Measurements from ENCODE around the gene CYP46A1.

GRCh38 chr14:99748529-99748928 is 64.4 kb downstream of the CYP46A1 start:
- TF ChIP-seq ZEB2 (tag by site-specific recombination; IDR thresholded peaks at IDR 0.05) (no peak), ZNF266 (tag by site-specific recombination; IDR thresholded peaks at IDR 0.05; ENCODE audit: low read depth) (no peak), ZNF530 (tag by site-specific recombination; IDR thresholded peaks at IDR 0.05; ENCODE audit: low read depth) (no peak), ZNF10 (tag by site-specific recombination; IDR thresholded peaks at IDR 0.05) (no peak), KLF16 (tag by site-specific recombination; IDR thresholded peaks at IDR 0.05) (no peak), ZNF645 (tag by site-specific recombination; IDR thresholded peaks at IDR 0.05) (no peak)
